Keratinocyte (primary cell): Measurements from ENCODE around the gene COX8C. TPM values are rescaled to one million over a fixed set of nuclear protein-coding genes. Genes with fewer than 3 reads are reported as not detected.

Experiments used
- DNase-seq: peaks from one replicate; pipeline ENCODE4 v3.0.0-alpha.2; 2011; ENCODE audit warnings: low read depth, missing footprints, low spot score
- FAIRE-seq: peaks from 2 replicates; lab custom pipeline; 2011; peaks lifted over from hg19 to GRCh38; lab: Jason Lieb, UNC
- H2AFZ ChIP-seq: 2 replicates; pipeline ENCODE4 v1.6.0; 2012; ENCODE audit warnings: low read length, control low read depth, inconsistent platforms; ENCODE audit not compliant: control insufficient read depth
- H3K27ac ChIP-seq: 2 replicates; pipeline ENCODE4 v1.5.1; 2011; ENCODE audit warnings: low read length; ENCODE audit not compliant: control insufficient read depth, insufficient read depth
- H3K27me3 ChIP-seq: 3 replicates; pipeline ENCODE4 v1.6.0; 2011; ENCODE audit warnings: low read length; ENCODE audit not compliant: control insufficient read depth, insufficient read depth; ENCODE audit errors: extremely low read depth
- H3K36me3 ChIP-seq, 2 experiments: 2 replicates in 1 of 2; 3 replicates in 1 of 2; pipeline ENCODE4 v1.5.1; 2011; ENCODE audit warnings: low read length in 2 of 2, mild to moderate bottlenecking in 1 of 2; ENCODE audit not compliant: control insufficient read depth in 2 of 2, insufficient read depth in 2 of 2; ENCODE audit errors: extremely low read depth in 1 of 2
- H3K4me1 ChIP-seq: 3 replicates; pipeline ENCODE4 v1.5.1; 2011; ENCODE audit warnings: low read length; ENCODE audit not compliant: control insufficient read depth, insufficient read depth; ENCODE audit errors: extremely low read depth
- H3K4me2 ChIP-seq: 3 replicates; pipeline ENCODE4 v1.6.0; 2011; ENCODE audit warnings: low read depth, low read length; ENCODE audit not compliant: control insufficient read depth, insufficient read depth; ENCODE audit errors: extremely low read depth
- H3K4me3 ChIP-seq, 3 experiments: fragments of 200-600 bp in 1 of 3; sonication (generic) in 1 of 3; 2 replicates in 2 of 3; 3 replicates in 1 of 3; pipeline ENCODE4 v1.5.1; 2011 to 2016; ENCODE audit warnings: low read length in 3 of 3, mild to moderate bottlenecking in 3 of 3, control low read depth in 2 of 3, inconsistent platforms in 1 of 3, low read depth in 1 of 3, mixed read lengths in 1 of 3, mixed run types in 1 of 3, moderate library complexity in 1 of 3; ENCODE audit not compliant: control insufficient read depth in 2 of 3, insufficient read depth in 2 of 3; ENCODE audit errors: extremely low read depth in 1 of 3
- H3K79me2 ChIP-seq: 2 replicates; pipeline ENCODE4 v1.6.0; 2012; ENCODE audit warnings: low read length; ENCODE audit not compliant: control insufficient read depth, insufficient read depth
- H3K9ac ChIP-seq: 3 replicates; pipeline ENCODE4 v1.6.0; 2011; ENCODE audit warnings: low read length; ENCODE audit not compliant: control insufficient read depth, insufficient read depth; ENCODE audit errors: extremely low read depth
- H3K9me1 ChIP-seq: 3 replicates; pipeline ENCODE4 v1.6.0; 2011; ENCODE audit warnings: low read length; ENCODE audit not compliant: control insufficient read depth, insufficient read depth; ENCODE audit errors: extremely low read depth
- H3K9me3 ChIP-seq: 2 replicates; pipeline ENCODE4 v1.5.1; 2012; ENCODE audit warnings: low read depth, low read length; ENCODE audit not compliant: control insufficient read depth
- H4K20me1 ChIP-seq: 3 replicates; pipeline ENCODE4 v1.6.0; 2011; ENCODE audit warnings: low read length; ENCODE audit not compliant: control insufficient read depth, insufficient read depth; ENCODE audit errors: extremely low read depth
- EZH2 ChIP-seq: IDR thresholded peaks from one replicate; pipeline ENCODE4 v1.6.1; 2012; ENCODE audit warnings: inconsistent platforms, mild to moderate bottlenecking, low read length, moderate library complexity
- dilution Hi-C: fragments of 300-500 bp; cut with MboI; formaldehyde crosslinking; loops from one replicate; pipeline ENCODE4 v1.7.0; 2020; ENCODE audit warnings: low sequenced_read_pairs; ENCODE audit not compliant: extremely low pct_ligation_motif_present
- polyA plus RNA-seq, 5 experiments: library from polyadenylated mRNA; depleted of rRNA in 3 of 5; stranded (reverse) in 3 of 5; stranded (forward) in 1 of 5; unstranded in 1 of 5; fragments of >200 nt; gene quantifications; 1 replicate in 1 of 5; 2 replicates in 3 of 5; 3 replicates in 1 of 5; pipeline versions ENCODE4 v1.2.1 to v1.2.3, GENCODE V29; 2011 to 2012; ENCODE audit warnings: missing spikeins in 2 of 5, low read depth in 1 of 5, low replicate concordance in 1 of 5
- TF ChIP-seq, protein P1 (sequence below), 3 experiments: IDR thresholded peaks in 1 of 3; conservative IDR thresholded peaks in 1 of 3; optimal IDR thresholded peaks in 1 of 3; 2 replicates in 2 of 3; 3 replicates in 1 of 3; pipeline versions ENCODE3 to v1.5.1; 2011; ENCODE audit warnings: low read length in 3 of 3, mild to moderate bottlenecking in 3 of 3, moderate library complexity in 2 of 3, control low read depth in 1 of 3, inconsistent platforms in 1 of 3; ENCODE audit not compliant: insufficient read depth in 2 of 3; ENCODE audit errors: extremely low read depth in 1 of 3

Gene COX8C
- polyA plus RNA-seq, 1 donor (not counting 4 experiments of a cell fraction or from before 2014, with no cell fraction given), result not detected

DNA sequence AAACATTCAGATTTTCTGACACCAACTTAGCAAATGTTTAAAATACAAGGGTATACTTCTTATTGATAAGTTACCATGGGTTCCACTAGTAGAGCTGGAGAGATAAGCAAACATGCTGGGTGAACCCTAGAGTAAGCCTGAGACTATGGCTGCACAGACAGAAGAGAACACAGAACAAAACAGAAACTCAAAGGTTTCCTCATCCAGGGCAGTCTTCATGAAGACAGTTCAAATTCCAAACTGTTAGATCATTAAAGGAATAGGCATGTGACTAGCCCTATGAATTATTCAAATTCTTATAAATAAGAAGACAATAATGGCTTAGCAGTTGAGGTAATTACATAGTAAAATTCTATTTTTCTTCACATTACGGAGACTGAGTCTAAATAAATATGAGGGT, 42.2 kb upstream of the COX8C start:
- Histone ChIP-seq H3K9me1 (no peaks in the 10 kb centered on the region), H3K79me2 (peaks cover 89% of the 10 kb centered on the region), H3K36me3 (no peaks in the 10 kb centered on the region), H2AFZ (no peak overlapping the region), H3K4me1 (peaks cover 22% of the 10 kb centered on the region), H3K4me3 (no peak overlapping the region), H3K27ac (no peak overlapping the region), H3K9ac (no peak overlapping the region), H3K27me3 (no peaks in the 10 kb centered on the region), H3K9me3 (no peaks in the 10 kb centered on the region), H3K4me2 (no peak overlapping the region), H4K20me1 (peaks cover 3% of the 10 kb centered on the region)
- no peak for DNase-seq
- FAIRE-seq, result no peak
- TF ChIP-seq EZH2, result no peak
- TF ChIP-seq, protein P1, sequence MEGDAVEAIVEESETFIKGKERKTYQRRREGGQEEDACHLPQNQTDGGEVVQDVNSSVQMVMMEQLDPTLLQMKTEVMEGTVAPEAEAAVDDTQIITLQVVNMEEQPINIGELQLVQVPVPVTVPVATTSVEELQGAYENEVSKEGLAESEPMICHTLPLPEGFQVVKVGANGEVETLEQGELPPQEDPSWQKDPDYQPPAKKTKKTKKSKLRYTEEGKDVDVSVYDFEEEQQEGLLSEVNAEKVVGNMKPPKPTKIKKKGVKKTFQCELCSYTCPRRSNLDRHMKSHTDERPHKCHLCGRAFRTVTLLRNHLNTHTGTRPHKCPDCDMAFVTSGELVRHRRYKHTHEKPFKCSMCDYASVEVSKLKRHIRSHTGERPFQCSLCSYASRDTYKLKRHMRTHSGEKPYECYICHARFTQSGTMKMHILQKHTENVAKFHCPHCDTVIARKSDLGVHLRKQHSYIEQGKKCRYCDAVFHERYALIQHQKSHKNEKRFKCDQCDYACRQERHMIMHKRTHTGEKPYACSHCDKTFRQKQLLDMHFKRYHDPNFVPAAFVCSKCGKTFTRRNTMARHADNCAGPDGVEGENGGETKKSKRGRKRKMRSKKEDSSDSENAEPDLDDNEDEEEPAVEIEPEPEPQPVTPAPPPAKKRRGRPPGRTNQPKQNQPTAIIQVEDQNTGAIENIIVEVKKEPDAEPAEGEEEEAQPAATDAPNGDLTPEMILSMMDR (optimal IDR thresholded peaks at IDR 0.05 in 1 of 3, IDR thresholded peaks at IDR 0.05 in 1 of 3, conservative IDR thresholded peaks at IDR 0.05 in 1 of 3; ENCODE audit: extremely low read depth in 1 of 3, insufficient read depth in 2 of 3, low read length in 3 of 3), result no peak
- dilution Hi-C loops, result no loop called here

GRCh38 chr14:93305725-93306418, 41.1 kb upstream of the COX8C start:
- Histone ChIP-seq H3K9me1 (no peaks in the 10 kb centered on the region), H3K9me3 (no peaks in the 10 kb centered on the region), H3K9ac (no peak overlapping the region), H3K36me3 (no peaks in the 10 kb centered on the region), H3K27ac (no peak overlapping the region), H3K4me2 (peak overlapping the region; percentile 3), H2AFZ (no peak overlapping the region), H3K79me2 (peaks cover 90% of the 10 kb centered on the region), H3K4me3 (no peak overlapping the region), H3K27me3 (no peaks in the 10 kb centered on the region), H4K20me1 (peaks cover 3% of the 10 kb centered on the region), H3K4me1 (peaks cover 22% of the 10 kb centered on the region)
- TF ChIP-seq, protein P1 (optimal IDR thresholded peaks at IDR 0.05 in 1 of 3, IDR thresholded peaks at IDR 0.05 in 1 of 3, conservative IDR thresholded peaks at IDR 0.05 in 1 of 3; ENCODE audit: extremely low read depth in 1 of 3, insufficient read depth in 2 of 3, low read length in 3 of 3), result no peak
- TF ChIP-seq EZH2, result no peak
- no peak for FAIRE-seq
- no peak for DNase-seq
- dilution Hi-C loops, result no loop called here
